Osteocyte (in vitro differentiated cells): ENCODE results near the gene SLC16A10. TPM values are rescaled to one million over a fixed set of nuclear protein-coding genes. Genes with fewer than 3 reads are reported as not detected.
"Not testable (repeated sequence)": the region's sequence is repeated elsewhere in the genome, so short reads cannot be mapped to it uniquely, and the experiment has no call there.

Experiments
- DNase-seq: peaks from one replicate; pipeline ENCODE4 v3.0.0; 2021; ENCODE audit warnings: mixed read lengths; ENCODE audit not compliant: unreplicated experiment; ENCODE audit errors: extremely low spot score
- H3K27ac Mint-ChIP-seq: one replicate; pipeline ENCODE4 v1.8.0; 2021; ENCODE audit warnings: mild to moderate bottlenecking, mixed read lengths; ENCODE audit not compliant: unreplicated experiment
- H3K27me3 Mint-ChIP-seq: one replicate; pipeline ENCODE4 v1.8.0; 2021; ENCODE audit warnings: mixed read lengths; ENCODE audit not compliant: unreplicated experiment
- H3K36me3 Mint-ChIP-seq: one replicate; pipeline ENCODE4 v1.8.0; 2021; ENCODE audit warnings: mixed read lengths; ENCODE audit not compliant: unreplicated experiment
- H3K4me1 Mint-ChIP-seq: one replicate; pipeline ENCODE4 v1.8.0; 2021; ENCODE audit warnings: mixed read lengths; ENCODE audit not compliant: unreplicated experiment
- H3K4me3 Mint-ChIP-seq: one replicate; pipeline ENCODE4 v1.8.0; 2021; ENCODE audit warnings: mild to moderate bottlenecking, moderate library complexity, mixed read lengths; ENCODE audit not compliant: unreplicated experiment
- H3K9me3 Mint-ChIP-seq: one replicate; pipeline ENCODE4 v1.8.0; 2021; ENCODE audit warnings: mixed read lengths; ENCODE audit not compliant: unreplicated experiment
- total RNA-seq: library from RNA; stranded (reverse); gene quantifications from 2 replicates; pipeline ENCODE4 v1.2.1, GENCODE V29; 2021
- TF ChIP-seq, protein P1 (sequence below): fragments of 200-600 bp; sonication (generic); IDR thresholded peaks from 2 replicates; pipeline ENCODE4 v1.5.0; 2021; ENCODE audit warnings: antibody characterized with exemption, mild to moderate bottlenecking, moderate library complexity

Gene SLC16A10
- total RNA-seq, 1 donor from 2014 or later: not detected

DNA sequence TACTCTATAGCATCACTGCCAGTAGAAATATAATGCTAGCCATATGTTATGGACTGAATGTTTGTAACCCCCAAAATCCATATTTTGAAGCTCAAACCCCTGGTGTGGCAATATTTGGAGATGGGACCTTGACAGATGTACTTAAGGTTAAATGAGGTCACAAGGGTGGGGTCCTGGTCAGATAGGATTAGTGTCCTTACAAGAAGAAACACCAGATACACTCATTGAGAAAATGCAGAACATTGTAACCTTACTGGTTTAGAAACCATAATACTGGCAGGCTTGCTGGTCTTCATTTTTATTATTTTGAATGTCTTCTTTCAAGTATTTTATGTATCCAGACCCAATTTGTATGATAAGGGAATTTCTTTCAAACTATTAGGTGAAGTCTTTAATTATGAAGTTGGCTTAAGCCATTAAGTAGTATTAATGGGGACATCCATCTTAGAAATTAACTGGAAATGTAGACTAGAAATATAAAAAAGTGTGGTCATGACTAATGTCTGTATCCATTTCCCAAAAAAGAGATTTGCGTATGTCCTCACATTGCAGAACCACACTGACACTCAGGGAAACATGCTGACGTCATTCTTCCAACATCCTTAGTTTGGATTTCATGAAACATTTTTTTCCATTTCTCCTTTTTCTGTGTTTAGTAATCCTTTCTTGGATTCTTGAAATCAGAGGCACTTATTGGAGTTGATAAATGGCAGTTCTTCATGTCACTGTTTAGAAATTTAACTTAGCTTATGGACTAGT lies 32.4 kb downstream of the SLC16A10 start:
- H3K4me1 Mint-ChIP-seq: no peaks in the 10 kb centered on the region
- no peak overlapping the region for H3K27ac Mint-ChIP-seq
- no peak overlapping the region for H3K4me3 Mint-ChIP-seq
- no peak for DNase-seq
- no peaks in the 10 kb centered on the region for H3K9me3 Mint-ChIP-seq
- TF ChIP-seq, protein P1, sequence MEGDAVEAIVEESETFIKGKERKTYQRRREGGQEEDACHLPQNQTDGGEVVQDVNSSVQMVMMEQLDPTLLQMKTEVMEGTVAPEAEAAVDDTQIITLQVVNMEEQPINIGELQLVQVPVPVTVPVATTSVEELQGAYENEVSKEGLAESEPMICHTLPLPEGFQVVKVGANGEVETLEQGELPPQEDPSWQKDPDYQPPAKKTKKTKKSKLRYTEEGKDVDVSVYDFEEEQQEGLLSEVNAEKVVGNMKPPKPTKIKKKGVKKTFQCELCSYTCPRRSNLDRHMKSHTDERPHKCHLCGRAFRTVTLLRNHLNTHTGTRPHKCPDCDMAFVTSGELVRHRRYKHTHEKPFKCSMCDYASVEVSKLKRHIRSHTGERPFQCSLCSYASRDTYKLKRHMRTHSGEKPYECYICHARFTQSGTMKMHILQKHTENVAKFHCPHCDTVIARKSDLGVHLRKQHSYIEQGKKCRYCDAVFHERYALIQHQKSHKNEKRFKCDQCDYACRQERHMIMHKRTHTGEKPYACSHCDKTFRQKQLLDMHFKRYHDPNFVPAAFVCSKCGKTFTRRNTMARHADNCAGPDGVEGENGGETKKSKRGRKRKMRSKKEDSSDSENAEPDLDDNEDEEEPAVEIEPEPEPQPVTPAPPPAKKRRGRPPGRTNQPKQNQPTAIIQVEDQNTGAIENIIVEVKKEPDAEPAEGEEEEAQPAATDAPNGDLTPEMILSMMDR: no peak
- no peaks in the 10 kb centered on the region for H3K36me3 Mint-ChIP-seq
- H3K27me3 Mint-ChIP-seq: peaks cover 24% of the 10 kb centered on the region

DNA sequence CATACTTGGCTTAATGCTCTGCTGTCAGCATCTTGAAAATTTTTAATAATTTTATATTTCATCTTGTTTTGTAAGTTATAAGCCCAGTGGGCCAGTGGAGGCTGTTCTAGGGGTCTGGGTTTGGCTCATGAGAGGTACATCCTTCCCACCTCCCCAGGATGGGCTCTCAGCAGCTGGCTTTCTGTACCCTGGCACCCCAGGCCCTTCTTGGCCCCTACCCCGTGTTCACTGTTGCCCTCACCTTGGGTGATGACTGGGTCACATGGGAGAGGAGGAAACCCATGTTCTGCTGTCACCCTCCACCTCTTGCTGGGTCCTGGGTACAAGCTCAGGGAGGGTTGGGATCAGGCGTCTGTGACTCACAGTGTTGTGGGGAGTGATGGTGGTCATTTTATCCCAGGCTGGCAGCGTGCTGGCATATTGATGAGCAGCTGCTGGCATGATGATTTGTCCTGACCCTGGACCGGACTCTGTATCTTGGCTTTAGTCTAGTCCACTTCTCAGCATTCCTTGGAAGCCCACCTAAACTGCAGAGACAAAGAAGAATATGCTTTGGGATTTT lies 34.6 kb downstream of the SLC16A10 start:
- TF ChIP-seq, protein P1: no peak
- no peak overlapping the region for H3K27ac Mint-ChIP-seq
- H3K9me3 Mint-ChIP-seq: no peaks in the 10 kb centered on the region
- no peaks in the 10 kb centered on the region for H3K4me1 Mint-ChIP-seq
- H3K36me3 Mint-ChIP-seq: no peaks in the 10 kb centered on the region
- peaks cover 24% of the 10 kb centered on the region for H3K27me3 Mint-ChIP-seq
- no peak overlapping the region for H3K4me3 Mint-ChIP-seq
- DNase-seq: no peak

DNA sequence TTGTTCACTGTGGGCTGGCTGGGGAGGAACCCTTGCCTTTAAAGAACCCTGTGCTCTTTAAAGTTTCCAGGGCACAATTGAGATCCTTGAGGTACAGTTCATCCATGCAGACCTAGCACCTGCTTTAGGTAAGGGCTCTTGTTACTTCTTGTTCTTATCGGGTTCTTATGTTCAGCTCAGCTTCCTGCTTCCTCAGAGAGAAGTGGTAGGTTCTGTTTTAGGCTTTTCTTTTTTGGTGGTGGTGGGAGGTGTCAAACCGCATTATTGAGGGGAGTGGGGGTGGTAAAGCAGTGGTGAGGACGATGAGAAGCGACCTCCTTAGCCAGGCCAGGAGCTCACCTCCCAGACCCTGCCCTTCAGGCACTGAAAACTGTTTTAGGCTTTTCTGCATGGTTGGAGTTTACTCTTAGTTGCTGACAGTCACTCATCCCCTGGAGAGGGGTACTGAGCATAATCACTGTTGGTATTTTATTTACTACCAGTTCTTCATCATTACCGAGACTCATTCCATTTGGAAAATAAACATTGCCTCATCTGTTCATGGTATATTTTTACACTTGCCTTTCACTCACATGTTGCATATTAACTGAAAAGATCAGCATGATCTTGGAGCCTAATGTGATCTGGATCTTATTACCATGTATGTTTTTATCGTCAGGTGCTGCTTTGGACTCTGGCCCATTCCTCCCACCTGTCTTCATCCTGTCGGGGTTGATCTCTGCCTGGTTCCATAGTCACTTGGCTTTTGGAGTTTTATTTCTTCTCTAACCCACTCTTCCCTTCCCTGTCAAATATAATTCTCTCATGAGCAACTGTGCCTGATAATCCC lies 35.4 kb downstream of the SLC16A10 start:
- Mint-ChIP-seq H3K36me3 (no peaks in the 10 kb centered on the region), H3K4me1 (no peaks in the 10 kb centered on the region), H3K27me3 (peaks cover 31% of the 10 kb centered on the region), H3K9me3 (no peaks in the 10 kb centered on the region), H3K4me3 (no peak overlapping the region), H3K27ac (no peak overlapping the region)
- no peak for DNase-seq
- TF ChIP-seq, protein P1: no peak

DNA sequence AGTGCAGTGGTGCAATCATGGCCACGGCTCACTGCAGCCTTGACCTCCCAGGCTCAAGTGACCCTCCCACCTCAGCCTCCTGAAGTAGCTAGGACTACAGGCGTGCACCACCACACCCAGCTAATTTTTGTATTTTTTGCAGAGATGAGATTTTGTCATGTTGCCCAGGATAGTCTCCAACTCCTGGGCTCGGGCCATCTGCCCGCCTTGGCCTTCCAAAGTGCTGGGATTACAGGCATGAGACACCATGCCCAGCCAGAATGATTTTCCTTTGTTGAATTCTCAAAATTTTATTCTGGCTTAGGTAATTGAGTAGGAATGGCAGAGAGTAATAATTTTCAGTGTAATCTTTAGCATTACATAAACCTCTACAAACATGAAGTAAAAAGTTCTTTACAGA lies 37.1 kb downstream of the SLC16A10 start:
- TF ChIP-seq, protein P1: no peak
- no peaks in the 10 kb centered on the region for H3K4me1 Mint-ChIP-seq
- no peaks in the 10 kb centered on the region for H3K9me3 Mint-ChIP-seq
- H3K4me3 Mint-ChIP-seq: no peak overlapping the region
- peaks cover 31% of the 10 kb centered on the region for H3K27me3 Mint-ChIP-seq
- no peaks in the 10 kb centered on the region for H3K36me3 Mint-ChIP-seq
- no peak overlapping the region for H3K27ac Mint-ChIP-seq
- no peak for DNase-seq

DNA sequence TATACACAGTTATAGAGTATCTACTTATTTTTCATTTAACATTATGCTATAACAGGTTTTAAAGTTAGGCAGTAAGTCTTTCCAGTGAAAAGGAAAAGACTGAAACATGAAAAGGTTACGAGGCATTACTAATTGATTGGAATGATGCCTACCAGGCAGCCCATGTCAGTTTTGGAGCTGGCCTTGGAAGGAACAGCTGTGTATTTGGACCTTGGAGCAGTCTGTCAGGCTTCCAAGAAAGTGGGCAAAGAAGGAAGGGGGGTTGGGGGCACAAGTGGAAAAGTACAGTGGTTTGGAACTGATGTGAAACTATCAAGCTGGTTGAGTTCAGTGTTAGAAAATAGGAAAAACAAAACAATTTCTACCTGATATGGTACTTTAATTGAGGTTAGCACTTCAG lies 41.7 kb downstream of the SLC16A10 start:
- Mint-ChIP-seq H3K27ac (no peak overlapping the region), H3K36me3 (no peaks in the 10 kb centered on the region), H3K4me1 (no peaks in the 10 kb centered on the region), H3K9me3 (no peaks in the 10 kb centered on the region), H3K27me3 (peaks cover 50% of the 10 kb centered on the region), H3K4me3 (no peak overlapping the region)
- no peak for DNase-seq
- TF ChIP-seq, protein P1: no peak

DNA sequence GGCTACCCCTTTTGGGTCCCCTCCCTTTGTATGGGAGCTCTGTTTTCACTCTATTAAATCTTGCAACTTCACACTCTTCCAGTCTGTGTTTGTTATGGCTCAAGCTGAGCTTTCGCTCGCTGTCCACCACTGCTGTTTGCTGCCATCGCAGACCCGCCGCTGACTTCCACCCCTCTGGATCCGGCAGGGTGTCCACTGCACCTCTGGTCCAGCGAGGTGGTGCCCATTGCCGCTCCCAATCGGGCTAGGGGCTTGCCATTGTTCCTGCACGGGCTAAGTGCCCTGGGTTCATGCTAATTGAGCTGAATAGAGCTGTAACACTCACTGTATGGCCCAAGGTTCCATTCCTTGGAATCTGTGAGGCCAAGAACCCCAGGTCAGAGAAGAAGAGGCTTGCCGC lies 43.7 kb downstream of the SLC16A10 start:
- H3K4me3 Mint-ChIP-seq, H3K4me1 Mint-ChIP-seq: not testable (repeated sequence)

DNA sequence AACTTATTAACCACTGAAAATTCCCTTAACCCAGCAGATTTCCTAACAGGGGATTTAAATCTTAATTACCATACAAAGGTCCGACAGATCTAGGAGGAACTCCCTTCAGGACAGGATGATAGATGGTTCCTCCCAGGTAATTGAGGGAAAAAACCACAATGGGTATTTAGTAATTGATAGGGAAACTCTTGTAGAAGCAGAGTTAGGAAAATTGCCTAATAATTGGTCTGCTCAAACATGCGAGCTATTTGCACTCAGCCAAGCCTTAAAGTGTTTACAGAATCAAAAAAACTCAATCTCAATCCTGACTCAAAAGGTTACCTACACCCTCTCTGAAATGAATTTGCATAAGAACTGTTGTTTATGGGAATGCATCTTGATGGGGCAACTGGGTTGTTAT lies 45.4 kb downstream of the SLC16A10 start:
- peaks cover 45% of the 10 kb centered on the region for H3K27me3 Mint-ChIP-seq
- H3K4me3 Mint-ChIP-seq, H3K4me1 Mint-ChIP-seq, H3K9me3 Mint-ChIP-seq, DNase-seq, H3K36me3 Mint-ChIP-seq, H3K27ac Mint-ChIP-seq: not testable (repeated sequence)

More for the DNA sequence above, 43.7 kb downstream of the SLC16A10 start:
- not testable (repeated sequence) for H3K27ac Mint-ChIP-seq, H3K9me3 Mint-ChIP-seq, DNase-seq, H3K36me3 Mint-ChIP-seq
- peaks cover 50% of the 10 kb centered on the region for H3K27me3 Mint-ChIP-seq
